ENCODE measurements around the gene RPS21. TPM values are rescaled to one million over a fixed set of nuclear protein-coding genes. Genes with fewer than 3 reads are reported as not detected.

RPS21 gene
- total and polyA plus RNA-seq, 10 of the 15 experiments (the other 5 are each of a cell fraction or from before 2014, with no cell fraction given), result 1,474 to 4,987 (median 2,439) TPM

- ChIA-PET SMC1A (ENCODE audit: uncharacterized antibody, unreplicated experiment) (no interaction called here), RAD21 (ENCODE audit: unreplicated experiment) (no interaction called here), CTCF (no interaction called here), POLR2A (no interaction called here)
- no TSS peak for BruUV-seq (replicated peaks)
- intact Hi-C loops (cut with micrococcal nuclease; ENCODE audit: unreplicated experiment), result no loop called here
- no peaks in the 10 kb centered on the region for H3K4me1 ChIP-seq (ENCODE audit: control insufficient read depth, insufficient read depth, low read length)
- H3K4me2 ChIP-seq (ENCODE audit: control insufficient read depth, insufficient read depth), result no peak overlapping the region
- H3K36me3 ChIP-seq (ENCODE audit: control insufficient read depth in 2 of 2, insufficient read depth in 2 of 2, low read length in 1 of 2), result peaks cover 0 to 5% of the 10 kb centered on the region in 2 experiments; a peak in 2 of 4 replicates
- ATAC-seq, result no peak
- in situ Hi-C loops (cut with MboI), result loop anchor here (25.0 kb wide), 1 partner anchor 386 kb away; no protein-coding TSS in a partner anchor
- no peak overlapping the region for H3K27ac ChIP-seq (ENCODE audit: control insufficient read depth, insufficient read depth)
- no peak for FAIRE-seq
- H4K20me1 ChIP-seq (ENCODE audit: control insufficient read depth, insufficient read depth), result no peaks in the 10 kb centered on the region; the same call in 1 of the 2 replicates
- no peaks in the 10 kb centered on the region; the same call in 2 of the 3 replicates for H3K9me3 ChIP-seq (replicated peaks; ENCODE audit: control insufficient read depth, insufficient read depth, low read length)
- 92% methylated on average over 17 of the region's 19 CpGs for WGBS (ENCODE audit: insufficient coverage, insufficient replicate concordance, low lambda C conversion rate, missing lambda C conversion rate)
- no peak overlapping the region for H3K4me3 ChIP-seq
- no peak for DNase-seq (ENCODE audit: low read depth, low spot score)
- no peaks in the 10 kb centered on the region for H3K27me3 ChIP-seq (replicated peaks in 1 of 2; ENCODE audit: control insufficient read depth in 2 of 2, insufficient read depth in 2 of 2, low read length in 1 of 2)
- H3K9ac ChIP-seq (ENCODE audit: control insufficient read depth, insufficient read depth, low read length), result no peak overlapping the region
- H2AFZ ChIP-seq (ENCODE audit: control insufficient read depth, low read depth, low read length), result no peak overlapping the region
- H3K79me2 ChIP-seq (ENCODE audit: control insufficient read depth, insufficient read depth, low read length), result no peaks in the 10 kb centered on the region
- TF ChIP-seq HDAC2 (IDR thresholded peaks at IDR 0.05), result no peak
- TF ChIP-seq, protein P1, sequence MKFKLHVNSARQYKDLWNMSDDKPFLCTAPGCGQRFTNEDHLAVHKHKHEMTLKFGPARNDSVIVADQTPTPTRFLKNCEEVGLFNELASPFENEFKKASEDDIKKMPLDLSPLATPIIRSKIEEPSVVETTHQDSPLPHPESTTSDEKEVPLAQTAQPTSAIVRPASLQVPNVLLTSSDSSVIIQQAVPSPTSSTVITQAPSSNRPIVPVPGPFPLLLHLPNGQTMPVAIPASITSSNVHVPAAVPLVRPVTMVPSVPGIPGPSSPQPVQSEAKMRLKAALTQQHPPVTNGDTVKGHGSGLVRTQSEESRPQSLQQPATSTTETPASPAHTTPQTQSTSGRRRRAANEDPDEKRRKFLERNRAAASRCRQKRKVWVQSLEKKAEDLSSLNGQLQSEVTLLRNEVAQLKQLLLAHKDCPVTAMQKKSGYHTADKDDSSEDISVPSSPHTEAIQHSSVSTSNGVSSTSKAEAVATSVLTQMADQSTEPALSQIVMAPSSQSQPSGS (IDR thresholded peaks at IDR 0.05; ENCODE audit: low read length), result no peak
- no peak for TF ChIP-seq RBBP5 (conservative IDR thresholded peaks at IDR 0.05)
- no peak for TF ChIP-seq MTA3 (IDR thresholded peaks at IDR 0.05; ENCODE audit: borderline replicate concordance, low read length)
- TF ChIP-seq NR2C1 (IDR thresholded peaks at IDR 0.05), result no peak
- TF ChIP-seq POU2F2 (IDR thresholded peaks at IDR 0.05; ENCODE audit: borderline replicate concordance, low read depth, low read length), result no peak
- TF ChIP-seq SIN3A (IDR thresholded peaks at IDR 0.05; ENCODE audit: low read depth, low read length), result no peak
- TF ChIP-seq ATF3 (IDR thresholded peaks at IDR 0.05; ENCODE audit: borderline replicate concordance, extremely low read depth, low read depth, low read length), result no peak
- TF ChIP-seq FOXM1 (IDR thresholded peaks at IDR 0.05; ENCODE audit: low read depth, low read length), result no peak
- no peak for TF ChIP-seq IKZF1 (conservative IDR thresholded peaks at IDR 0.05)
- TF ChIP-seq RFX5 (IDR thresholded peaks at IDR 0.05; ENCODE audit: low read depth, low read length), result no peak
- TF ChIP-seq ZNF24 (IDR thresholded peaks at IDR 0.05), result no peak
- no peak for TF ChIP-seq PML (IDR thresholded peaks at IDR 0.05; ENCODE audit: low read length)
- TF ChIP-seq MAX (IDR thresholded peaks at IDR 0.05; ENCODE audit: low read depth, low read length), result no peak
- no peak for TF ChIP-seq CHD4 (IDR thresholded peaks at IDR 0.05)
- TF ChIP-seq E4F1 (IDR thresholded peaks at IDR 0.05; ENCODE audit: borderline replicate concordance, partially characterized antibody), result no peak
These were observed 11.4 kb downstream of the RPS21 start for GRCh38 chr20:62398120-62398821.
